HepG2 (cell line): Measurements from ENCODE around the gene HMGCR. TPM values are rescaled to one million over a fixed set of nuclear protein-coding genes. Genes with fewer than 3 reads are reported as not detected.

Source experiments
- CENPT ChIP-seq: sonication (generic); formaldehyde crosslinking; IDR thresholded peaks from 2 replicates; pipeline ENCODE4 v1.8.0; 2022; ENCODE audit warnings: low read depth, mild to moderate bottlenecking, moderate library complexity, missing genetic modification reagents
- CHD4 ChIP-seq: fragments of 200-600 bp; sonication (generic); IDR thresholded peaks from 2 replicates; pipeline ENCODE4 v1.7.0; 2017; ENCODE audit warnings: mild to moderate bottlenecking, low read length, borderline replicate concordance
- DMAP1 ChIP-seq: IDR thresholded peaks from 2 replicates; pipeline ENCODE4 v1.6.1; 2016
- GMEB2 ChIP-seq: IDR thresholded peaks from 2 replicates; pipeline ENCODE4 v1.6.1; 2016; ENCODE audit warnings: missing biosample characterization, missing genetic modification reagents, low read depth
- HCFC1 ChIP-seq: fragments of 150-350 bp; IDR thresholded peaks from 2 replicates; pipeline ENCODE4 v1.6.1; 2014; ENCODE audit warnings: low read depth, low read length
- IRX3 ChIP-seq: sonication (generic); formaldehyde crosslinking; IDR thresholded peaks from 2 replicates; pipeline ENCODE4 v1.8.1; 2023; ENCODE audit warnings: mild to moderate bottlenecking, low read depth, missing genetic modification reagents, borderline replicate concordance
- KLF6 ChIP-seq: IDR thresholded peaks from 2 replicates; pipeline ENCODE4 v1.8.0; 2016; ENCODE audit warnings: missing biosample characterization, missing genetic modification reagents
- PAWR ChIP-seq: sonication (generic); formaldehyde crosslinking; IDR thresholded peaks from 2 replicates; pipeline ENCODE4 v1.4.0; 2020; ENCODE audit warnings: missing genetic modification reagents, mild to moderate bottlenecking, borderline replicate concordance
- PHB2 ChIP-seq: fragments of 450-650 bp; IDR thresholded peaks from 2 replicates; pipeline ENCODE4 v1.6.1; 2018; ENCODE audit not compliant: partially characterized antibody
- PLSCR1 ChIP-seq: sonication (generic); formaldehyde crosslinking; IDR thresholded peaks from 2 replicates; pipeline ENCODE4 v1.5.0; 2020; ENCODE audit warnings: missing genetic modification reagents, mild to moderate bottlenecking, borderline replicate concordance
- RARA ChIP-seq: IDR thresholded peaks from 2 replicates; pipeline ENCODE4 v1.6.1; 2016; ENCODE audit warnings: missing genetic modification reagents, missing compliant biosample characterization
- SETDB1 ChIP-seq: sonication (generic); formaldehyde crosslinking; IDR thresholded peaks from 2 replicates; pipeline ENCODE4 v1.5.1; 2020; ENCODE audit warnings: missing genetic modification reagents, mild to moderate bottlenecking, borderline replicate concordance
- SMAD9 ChIP-seq: sonication (generic); formaldehyde crosslinking; IDR thresholded peaks from 2 replicates; pipeline ENCODE4 v1.5.1; 2020; ENCODE audit warnings: mild to moderate bottlenecking, missing genetic modification reagents
- SPEN ChIP-seq: sonication (generic); formaldehyde crosslinking; IDR thresholded peaks from 2 replicates; pipeline ENCODE4 v1.5.1; 2020; ENCODE audit warnings: low read depth, mild to moderate bottlenecking, missing genetic modification reagents
- SRSF9 ChIP-seq: fragments of 200-400 bp; formaldehyde crosslinking; IDR thresholded peaks from 2 replicates; pipeline ENCODE4 v1.6.1; 2018; ENCODE audit warnings: borderline replicate concordance, mild to moderate bottlenecking, low read depth, low read length; ENCODE audit not compliant: insufficient read depth, poor library complexity, severe bottlenecking
- XRCC5 ChIP-seq: fragments of 200-400 bp; formaldehyde crosslinking; optimal IDR thresholded peaks from 2 replicates; pipeline ENCODE3; 2017; ENCODE audit warnings: mild to moderate bottlenecking, low read length
- YEATS4 ChIP-seq: sonication (generic); formaldehyde crosslinking; IDR thresholded peaks from 2 replicates; pipeline ENCODE4 v1.4.0; 2020; ENCODE audit warnings: missing genetic modification reagents, borderline replicate concordance
- ZC3H4 ChIP-seq: sonication (generic); formaldehyde crosslinking; IDR thresholded peaks from 2 replicates; pipeline ENCODE4 v1.4.0; 2020; ENCODE audit warnings: missing genetic modification reagents, borderline replicate concordance
- ZNF260 ChIP-seq: sonication (generic); formaldehyde crosslinking; IDR thresholded peaks from 2 replicates; pipeline ENCODE4 v1.4.0; 2020; ENCODE audit warnings: missing genetic modification reagents, low read depth, mild to moderate bottlenecking, borderline replicate concordance
- ZNF44 ChIP-seq: sonication (generic); formaldehyde crosslinking; IDR thresholded peaks from 2 replicates; pipeline ENCODE4 v1.5.1; 2020; ENCODE audit warnings: mild to moderate bottlenecking, missing genetic modification reagents
- ZNF607 ChIP-seq: sonication (generic); formaldehyde crosslinking; IDR thresholded peaks from 2 replicates; pipeline ENCODE4 v1.5.1; 2020; ENCODE audit warnings: missing genetic modification reagents, mild to moderate bottlenecking, borderline replicate concordance
- ZNF672 ChIP-seq: sonication (generic); formaldehyde crosslinking; IDR thresholded peaks from 2 replicates; pipeline ENCODE4 v1.8.1; 2022; ENCODE audit warnings: missing genetic modification reagents
- ZNF678 ChIP-seq: sonication (generic); formaldehyde crosslinking; IDR thresholded peaks from 2 replicates; pipeline ENCODE4 v1.4.0; 2020; ENCODE audit warnings: mild to moderate bottlenecking, missing genetic modification reagents
- ZNF704 ChIP-seq: sonication (generic); formaldehyde crosslinking; IDR thresholded peaks from 2 replicates; pipeline ENCODE4 v1.8.1; 2023; ENCODE audit warnings: mild to moderate bottlenecking, inconsistent platforms, moderate library complexity, missing genetic modification reagents, borderline replicate concordance
- ZNF709 ChIP-seq: sonication (generic); formaldehyde crosslinking; IDR thresholded peaks from 2 replicates; pipeline ENCODE4 v1.5.0; 2020; ENCODE audit warnings: mild to moderate bottlenecking, missing genetic modification reagents
- ZNF816 ChIP-seq: sonication (generic); formaldehyde crosslinking; IDR thresholded peaks from 2 replicates; pipeline ENCODE4 v1.8.0; 2022; ENCODE audit warnings: missing genetic modification reagents, mild to moderate bottlenecking, borderline replicate concordance
- polyA plus RNA-seq, 8 experiments: library from polyadenylated mRNA; depleted of rRNA in 3 of 8; stranded (reverse) in 7 of 8; unstranded in 1 of 8; fragments of >200 nt; fragmentation: Illumina TruSeq in 4 of 8; extraction: Trizol in 4 of 8; gene quantifications; 2 replicates each; pipeline versions ENCODE4 v1.2.1 to v1.2.3, GENCODE V29; 2011 to 2016; ENCODE audit warnings: low read depth in 4 of 8, missing spikeins in 1 of 8, mixed read lengths in 1 of 8; ENCODE audit not compliant: insufficient read depth in 1 of 8
- total RNA-seq, 5 experiments: library from RNA; depleted of rRNA; stranded (reverse); fragments of >200 nt; fragmentation: Illumina TruSeq; extraction: Trizol; gene quantifications; 2 replicates each; pipeline ENCODE4 v1.2.3, GENCODE V29; 2016; ENCODE audit warnings: low read depth in 1 of 5
- TF ChIP-seq, protein P1 (sequence below): IDR thresholded peaks from 2 replicates; pipeline ENCODE4 v1.6.1; 2016; ENCODE audit warnings: mild to moderate bottlenecking

HMGCR gene
- total and polyA plus RNA-seq, 2 of the 13 experiments (the other 11 are each of a cell fraction or from before 2014, with no cell fraction given), result 43.0 to 144 TPM

- TF ChIP-seq ZNF678 (CRISPR knock-in tag), result no peak
- no peak for TF ChIP-seq PLSCR1 (CRISPR knock-in tag)
- TF ChIP-seq ZNF44 (CRISPR knock-in tag), result no peak
- TF ChIP-seq SRSF9, result no peak
- TF ChIP-seq ZNF709 (CRISPR knock-in tag), result no peak
- 0 out of 2 replicates have a peak, but pooled peaks have one; percentile 58 for TF ChIP-seq ZC3H4
- no peak for TF ChIP-seq IRX3
- no peak for TF ChIP-seq XRCC5
- TF ChIP-seq, protein P1, sequence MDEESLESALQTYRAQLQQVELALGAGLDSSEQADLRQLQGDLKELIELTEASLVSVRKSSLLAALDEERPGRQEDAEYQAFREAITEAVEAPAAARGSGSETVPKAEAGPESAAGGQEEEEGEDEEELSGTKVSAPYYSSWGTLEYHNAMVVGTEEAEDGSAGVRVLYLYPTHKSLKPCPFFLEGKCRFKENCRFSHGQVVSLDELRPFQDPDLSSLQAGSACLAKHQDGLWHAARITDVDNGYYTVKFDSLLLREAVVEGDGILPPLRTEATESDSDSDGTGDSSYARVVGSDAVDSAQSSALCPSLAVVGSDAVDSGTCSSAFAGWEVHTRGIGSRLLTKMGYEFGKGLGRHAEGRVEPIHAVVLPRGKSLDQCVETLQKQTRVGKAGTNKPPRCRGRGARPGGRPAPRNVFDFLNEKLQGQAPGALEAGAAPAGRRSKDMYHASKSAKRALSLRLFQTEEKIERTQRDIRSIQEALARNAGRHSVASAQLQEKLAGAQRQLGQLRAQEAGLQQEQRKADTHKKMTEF (CRISPR knock-in tag), result no peak
- no peak for TF ChIP-seq CHD4
- 0 out of 2 replicates have a peak, but pooled peaks have one; percentile 35 for TF ChIP-seq ZNF816 (CRISPR knock-in tag)
- TF ChIP-seq CENPT, result no peak
- TF ChIP-seq DMAP1 (CRISPR knock-in tag), result no peak
- TF ChIP-seq GMEB2 (CRISPR knock-in tag), result no peak
- TF ChIP-seq ZNF704 (CRISPR knock-in tag), result no peak
- no peak for TF ChIP-seq YEATS4
- no peak for TF ChIP-seq SPEN (CRISPR knock-in tag)
- TF ChIP-seq ZNF607 (CRISPR knock-in tag), result no peak
- peak; percentile 0; the same call in 1 of the 2 replicates for TF ChIP-seq KLF6 (CRISPR knock-in tag)
- no peak for TF ChIP-seq ZNF260 (CRISPR knock-in tag)
- no peak for TF ChIP-seq SETDB1 (CRISPR knock-in tag)
- TF ChIP-seq PAWR (CRISPR knock-in tag), result no peak
- no peak for TF ChIP-seq ZNF672
- no peak for TF ChIP-seq HCFC1
- TF ChIP-seq SMAD9 (CRISPR knock-in tag), result no peak
- no peak for TF ChIP-seq PHB2
- no peak for TF ChIP-seq RARA (CRISPR knock-in tag)
Measured at GRCh38 chr5:75335952-75336614, 937 bp upstream of the HMGCR start (continued).
